ENCODE data around the gene ANKS1B.

DNA sequence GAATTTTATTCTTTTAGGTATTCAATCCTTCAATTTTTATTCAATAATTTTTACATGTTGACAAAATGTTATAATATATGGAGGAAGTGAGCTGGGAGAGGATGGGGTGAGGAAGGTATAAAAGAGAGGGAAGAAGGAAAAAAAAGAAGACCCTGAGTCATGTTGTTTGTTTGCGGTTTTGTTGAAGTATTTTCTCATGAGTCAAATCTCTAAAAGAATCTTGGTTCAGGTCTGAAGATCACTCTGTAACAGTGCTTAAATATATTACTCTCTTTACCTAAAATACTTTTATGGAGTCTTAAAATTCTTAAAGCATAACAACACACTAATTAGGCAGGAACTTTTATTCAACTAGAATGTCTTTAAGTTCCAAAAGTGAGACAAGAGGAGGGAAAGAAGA, 826.8 kb downstream of the ANKS1B start:
- TF ChIP-seq GATA2 (IDR thresholded peaks at IDR 0.05; ENCODE audit: low read depth, low read length) (no peak), GATA3 (IDR thresholded peaks at IDR 0.05; ENCODE audit: low read depth, low read length) (no peak)

Measured in SH-SY5Y (cell line).